HepG2 (cell line): ENCODE measurements around the gene SMAD3. TPM values are rescaled to one million over a fixed set of nuclear protein-coding genes. Genes with fewer than 3 reads are reported as not detected.
A peak's percentile ranks its signal among the peaks of the same experiment; 100 is the strongest.

Experiments used
- ATF5 ChIP-seq: sonication (generic); formaldehyde crosslinking; IDR thresholded peaks from 2 replicates; pipeline ENCODE4 v1.4.0; 2020; ENCODE audit warnings: mild to moderate bottlenecking, low read depth, missing genetic modification reagents
- ATM ChIP-seq: fragments of 450-650 bp; IDR thresholded peaks from 2 replicates; pipeline ENCODE4 v1.7.1; 2017; ENCODE audit warnings: mild to moderate bottlenecking, borderline replicate concordance
- HMGXB4 ChIP-seq, 2 experiments: sonication (generic) in 1 of 2; formaldehyde crosslinking in 1 of 2; IDR thresholded peaks; 2 replicates each; pipeline versions ENCODE4 v1.4.0 to v1.6.1; 2018 to 2020; ENCODE audit warnings: missing genetic modification reagents in 2 of 2, borderline replicate concordance in 1 of 2, low read depth in 1 of 2, mild to moderate bottlenecking in 1 of 2, missing biosample characterization in 1 of 2
- HOXA7 ChIP-seq: sonication (generic); formaldehyde crosslinking; IDR thresholded peaks from 2 replicates; pipeline ENCODE4 v1.8.1; 2022; ENCODE audit warnings: mild to moderate bottlenecking, missing genetic modification reagents, moderate library complexity
- IKZF4 ChIP-seq: sonication (generic); formaldehyde crosslinking; IDR thresholded peaks from 2 replicates; pipeline ENCODE4 v1.5.1; 2020; ENCODE audit warnings: borderline replicate concordance, mild to moderate bottlenecking, low read depth, missing genetic modification reagents; ENCODE audit errors: not compliant biosample characterization
- KDM4B ChIP-seq: sonication (generic); formaldehyde crosslinking; IDR thresholded peaks from 2 replicates; pipeline ENCODE4 v1.4.0; 2020; ENCODE audit warnings: missing genetic modification reagents
- MEIS1 ChIP-seq: sonication (generic); formaldehyde crosslinking; IDR thresholded peaks from 2 replicates; pipeline ENCODE4 v1.9.0; 2021; ENCODE audit warnings: mild to moderate bottlenecking, missing genetic modification reagents, moderate library complexity, borderline replicate concordance
- PAX8 ChIP-seq: sonication (generic); formaldehyde crosslinking; IDR thresholded peaks from 2 replicates; pipeline ENCODE4 v1.8.0; 2022; ENCODE audit warnings: mild to moderate bottlenecking, missing genetic modification reagents, borderline replicate concordance
- TEAD3 ChIP-seq: optimal IDR thresholded peaks from 2 replicates; pipeline ENCODE3; 2016; ENCODE audit warnings: borderline replicate concordance
- ZBTB7B ChIP-seq: sonication (generic); formaldehyde crosslinking; IDR thresholded peaks from 2 replicates; pipeline ENCODE4 v1.4.0; 2020; ENCODE audit warnings: missing genetic modification reagents
- ZNF646 ChIP-seq: sonication (generic); formaldehyde crosslinking; IDR thresholded peaks from 2 replicates; pipeline ENCODE4 v1.9.0; 2021; ENCODE audit warnings: mild to moderate bottlenecking, missing genetic modification reagents
- ZNF792 ChIP-seq: IDR thresholded peaks from 2 replicates; pipeline ENCODE4 v1.6.1; 2016
- ZSCAN22 ChIP-seq: sonication (generic); formaldehyde crosslinking; IDR thresholded peaks from 2 replicates; pipeline ENCODE4 v1.4.0; 2020; ENCODE audit warnings: mild to moderate bottlenecking, missing genetic modification reagents
- ZSCAN31 ChIP-seq: sonication (generic); formaldehyde crosslinking; IDR thresholded peaks from 2 replicates; pipeline ENCODE4 v1.5.0; 2020; ENCODE audit warnings: low read depth, mild to moderate bottlenecking, missing genetic modification reagents
- ZXDC ChIP-seq: sonication (generic); formaldehyde crosslinking; IDR thresholded peaks from 2 replicates; pipeline ENCODE4 v1.5.0; 2020; ENCODE audit warnings: mild to moderate bottlenecking, missing genetic modification reagents
- polyA plus RNA-seq, 8 experiments: library from polyadenylated mRNA; depleted of rRNA in 3 of 8; stranded (reverse) in 7 of 8; unstranded in 1 of 8; fragments of >200 nt; fragmentation: Illumina TruSeq in 4 of 8; extraction: Trizol in 4 of 8; gene quantifications; 2 replicates each; pipeline versions ENCODE4 v1.2.1 to v1.2.3, GENCODE V29; 2011 to 2016; ENCODE audit warnings: low read depth in 4 of 8, missing spikeins in 1 of 8, mixed read lengths in 1 of 8; ENCODE audit not compliant: insufficient read depth in 1 of 8
- total RNA-seq, 5 experiments: library from RNA; depleted of rRNA; stranded (reverse); fragments of >200 nt; fragmentation: Illumina TruSeq; extraction: Trizol; gene quantifications; 2 replicates each; pipeline ENCODE4 v1.2.3, GENCODE V29; 2016; ENCODE audit warnings: low read depth in 1 of 5

The SMAD3 gene
- total and polyA plus RNA-seq, 2 of the 13 experiments (the other 11 are each of a cell fraction or from before 2014, with no cell fraction given) = 8.6 to 56.3 TPM

- peak; percentile 61; the same call in 1 of the 2 replicates for TF ChIP-seq ZNF646 (CRISPR knock-in tag)
- TF ChIP-seq ZXDC (CRISPR knock-in tag) = no peak
- TF ChIP-seq PAX8 (CRISPR knock-in tag) = no peak
- no peak for TF ChIP-seq ZNF792 (CRISPR knock-in tag)
- no peak for TF ChIP-seq KDM4B (CRISPR knock-in tag)
- TF ChIP-seq ZSCAN22 (CRISPR knock-in tag) = no peak
- TF ChIP-seq MEIS1 = no peak
- no peak for TF ChIP-seq ATF5 (CRISPR knock-in tag)
- TF ChIP-seq IKZF4 (CRISPR knock-in tag) = no peak
- TF ChIP-seq HOXA7 (CRISPR knock-in tag) = no peak
- peak; percentile 59; the same call in 1 of the 2 replicates for TF ChIP-seq ZBTB7B (CRISPR knock-in tag)
- no peak; the same call in 1 of the 2 replicates for TF ChIP-seq ZSCAN31
- peak; percentile 90 for TF ChIP-seq TEAD3 (CRISPR knock-in tag)
- TF ChIP-seq ATM = no peak
- TF ChIP-seq HMGXB4 (CRISPR knock-in tag; IDR thresholded peaks at IDR 0.05; ENCODE audit: borderline replicate concordance in 1 of 2, low read depth in 1 of 2) = peak in 1 of 2 experiments; percentile 23; a peak in 2 of 4 replicates
These were observed 16.8 kb upstream of the SMAD3 start (continued) for GRCh38 chr15:67048281-67049279.
